ENCODE data around the gene DMRT1.

- no peak for TF ChIP-seq CTCF (IDR thresholded peaks at IDR 0.05 in 2 of 3, conservative IDR thresholded peaks at IDR 0.05 in 1 of 3; ENCODE audit: borderline replicate concordance in 1 of 3, insufficient read depth in 1 of 3, low read depth in 2 of 3, low read length in 2 of 3)
- no peak for TF ChIP-seq FOSL1 (IDR thresholded peaks at IDR 0.05; ENCODE audit: low read depth)
- TF ChIP-seq REST (IDR thresholded peaks at IDR 0.05; ENCODE audit: low read depth) = no peak
- no peak for TF ChIP-seq SIN3A (IDR thresholded peaks at IDR 0.05; ENCODE audit: low read depth)
- no peak for TF ChIP-seq ELF1 (IDR thresholded peaks at IDR 0.05; ENCODE audit: borderline replicate concordance, low read depth)
- no peak for TF ChIP-seq ZNF274 (IDR thresholded peaks at IDR 0.05; ENCODE audit: low read depth, low read length)
These were observed 138.5 kb downstream of the DMRT1 start for GRCh38 chr9:979983-980382.
